ENCODE measurements around the gene IGSF21. TPM values are rescaled to one million over a fixed set of nuclear protein-coding genes. Genes with fewer than 3 reads are reported as not detected.

Gene IGSF21
- total and polyA plus RNA-seq, 2 of the 4 experiments (the other 2 are of a cell fraction), result not detected

DNA sequence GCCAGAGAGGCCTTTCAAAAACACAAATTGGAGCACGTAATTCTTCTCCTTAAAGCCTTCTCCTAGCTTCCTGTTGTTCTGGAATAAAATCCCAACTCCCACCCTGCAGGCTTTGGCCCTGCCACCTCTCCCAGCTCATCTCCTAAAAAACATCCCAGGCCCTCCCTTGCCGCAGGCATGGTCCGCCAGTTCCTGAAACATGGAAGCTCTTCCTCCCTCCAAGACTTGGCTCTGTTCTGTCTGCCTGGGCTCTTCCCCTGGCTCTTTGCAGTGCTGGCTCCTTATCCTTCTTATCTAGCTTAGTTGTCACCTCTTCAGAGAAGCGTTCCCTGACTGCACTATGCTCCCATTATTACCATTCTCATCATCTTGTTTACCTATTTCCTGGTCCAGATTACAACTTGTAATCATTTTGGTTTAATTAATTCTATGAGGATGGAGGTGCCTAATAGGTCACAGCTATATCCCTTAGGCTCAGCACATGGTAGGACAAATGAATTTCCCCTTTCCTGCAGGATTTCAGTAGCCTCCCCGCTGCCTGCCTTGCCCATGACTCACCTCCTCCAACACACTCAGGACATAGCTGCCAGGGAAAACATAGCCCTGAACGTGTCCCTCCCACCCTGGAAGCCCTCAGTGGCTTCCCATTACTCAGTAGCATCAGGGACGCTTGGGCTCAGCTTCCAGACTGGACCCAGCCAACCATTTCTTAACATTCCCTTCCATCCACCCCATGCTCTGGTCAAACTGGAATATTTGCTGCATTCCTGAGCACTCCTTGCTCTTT is 15.7 kb upstream of the IGSF21 start:
- POLR2A ChIA-PET (ENCODE audit: unreplicated experiment), result no interaction called here
- in situ Hi-C loops (cut with MboI; ENCODE audit: low sequenced_read_pairs), result no loop called here
- no TSS peak for BruUV-seq (replicated peaks)
- TF ChIP-seq MAZ (IDR thresholded peaks at IDR 0.05; ENCODE audit: borderline replicate concordance, low read depth, low read length) (no peak), SMC3 (IDR thresholded peaks at IDR 0.05; ENCODE audit: low read depth, low read length) (no peak), CEBPB (IDR thresholded peaks at IDR 0.05; ENCODE audit: low read depth, low read length) (no peak), NFE2L2 (IDR thresholded peaks at IDR 0.05; ENCODE audit: low read depth, low read length) (no peak), MAFK (IDR thresholded peaks at IDR 0.05; ENCODE audit: low read depth, low read length) (no peak), POLR2A (IDR thresholded peaks at IDR 0.05; ENCODE audit: low read depth, low read length) (no peak), BHLHE40 (IDR thresholded peaks at IDR 0.05; ENCODE audit: low read depth, low read length) (no peak), RCOR1 (IDR thresholded peaks at IDR 0.05; ENCODE audit: insufficient replicate concordance, low read length) (no peak), RFX5 (IDR thresholded peaks at IDR 0.05; ENCODE audit: low read depth, low read length) (no peak), FOS (IDR thresholded peaks at IDR 0.05; ENCODE audit: low read depth, low read length) (no peak), MXI1 (IDR thresholded peaks at IDR 0.05; ENCODE audit: borderline replicate concordance, low read depth, low read length) (no peak), ELK1 (IDR thresholded peaks at IDR 0.05; ENCODE audit: borderline replicate concordance, low read depth, low read length) (no peak), RAD21 (IDR thresholded peaks at IDR 0.05; ENCODE audit: low read length) (no peak), CHD1 (IDR thresholded peaks at IDR 0.05; ENCODE audit: low read depth, low read length) (no peak)
- TF ChIP-seq, protein P1, sequence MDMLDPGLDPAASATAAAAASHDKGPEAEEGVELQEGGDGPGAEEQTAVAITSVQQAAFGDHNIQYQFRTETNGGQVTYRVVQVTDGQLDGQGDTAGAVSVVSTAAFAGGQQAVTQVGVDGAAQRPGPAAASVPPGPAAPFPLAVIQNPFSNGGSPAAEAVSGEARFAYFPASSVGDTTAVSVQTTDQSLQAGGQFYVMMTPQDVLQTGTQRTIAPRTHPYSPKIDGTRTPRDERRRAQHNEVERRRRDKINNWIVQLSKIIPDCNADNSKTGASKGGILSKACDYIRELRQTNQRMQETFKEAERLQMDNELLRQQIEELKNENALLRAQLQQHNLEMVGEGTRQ (IDR thresholded peaks at IDR 0.05; ENCODE audit: low read depth, low read length), result no peak

More for the DNA sequence above, 15.7 kb upstream of the IGSF21 start:
- no peaks in the 10 kb centered on the region for H4K20me1 ChIP-seq (ENCODE audit: insufficient read depth, low read length)
- H3K9ac ChIP-seq (ENCODE audit: low read depth, low read length), result no peak overlapping the region
- no peaks in the 10 kb centered on the region for H3K36me3 ChIP-seq (ENCODE audit: control insufficient read depth, insufficient read depth, low read length)
- dilution Hi-C loops (cut with HindIII; ENCODE audit: low sequenced_read_pairs, unreplicated experiment) (no loop called here), intact Hi-C loops (cut with micrococcal nuclease) (no loop called here)
- H2AK9ac ChIP-seq (replicated peaks; ENCODE audit: low read depth, low read length, poor library complexity), result no peak overlapping the region
- H3K79me1 ChIP-seq (ENCODE audit: low read depth in 1 of 2, low read length in 2 of 2), result no peaks in the 10 kb centered on the region
- no peak overlapping the region for H3K4me3 ChIP-seq (ENCODE audit: insufficient read depth, low read depth, low read length)
- no peak overlapping the region for H4K5ac ChIP-seq (ENCODE audit: low read depth, low read length)
- ATAC-seq (ENCODE audit: low read depth) (peak; percentile 71; the same call in 1 of the 2 replicates), DNase-seq (peak; percentile 45)
- no peak overlapping the region for H3K56ac ChIP-seq (ENCODE audit: extremely low read depth, insufficient read depth, low read length)
- H3K9me1 ChIP-seq (ENCODE audit: insufficient read depth, low read length), result no peaks in the 10 kb centered on the region
- H2BK15ac ChIP-seq (ENCODE audit: low read depth, low read length), result no peak overlapping the region
- H3K4ac ChIP-seq (ENCODE audit: low read depth, low read length), result no peak overlapping the region
- no peak overlapping the region for H2AK5ac ChIP-seq (ENCODE audit: low read depth, low read length)
- no peak overlapping the region for H2AFZ ChIP-seq (replicated peaks; ENCODE audit: low read length, poor library complexity)
- no peak overlapping the region for H2BK5ac ChIP-seq (ENCODE audit: low read depth, low read length, poor library complexity, severe bottlenecking)
- no peak overlapping the region for H3K4me2 ChIP-seq (ENCODE audit: low read depth, low read length)
- no peak overlapping the region for H3K14ac ChIP-seq (replicated peaks; ENCODE audit: low read depth, low read length)
- H3K9me3 ChIP-seq (ENCODE audit: control insufficient read depth, insufficient read depth, low read length), result no peaks in the 10 kb centered on the region
- H4K8ac ChIP-seq (ENCODE audit: low read depth in 2 of 2, low read length in 2 of 2), result no peak overlapping the region
- CTCF ChIA-PET, result interaction anchor here (1.0 kb wide), 1 partner anchor 9 kb away, joined by 5 read pairs; no protein-coding TSS in a partner anchor
- no peaks in the 10 kb centered on the region for H3K4me1 ChIP-seq (ENCODE audit: control insufficient read depth, insufficient read depth, low read length)
- H4K91ac ChIP-seq (ENCODE audit: insufficient read depth, low read depth, low read length), result no peak overlapping the region
- H2BK120ac ChIP-seq (ENCODE audit: low read depth, low read length), result no peak overlapping the region
- no peaks in the 10 kb centered on the region for H3K27me3 ChIP-seq (ENCODE audit: control insufficient read depth, insufficient read depth, low read length)
- no peak overlapping the region for H3K27ac ChIP-seq (ENCODE audit: insufficient read depth, low read length)
- no peak overlapping the region for H2BK20ac ChIP-seq (ENCODE audit: low read depth, low read length)
- no peak overlapping the region for H3K18ac ChIP-seq (ENCODE audit: low read depth, low read length)
- no peak overlapping the region for H3K23ac ChIP-seq (ENCODE audit: low read depth, low read length)
- WGBS, 2 experiments (ENCODE audit: extremely low coverage in 2 of 2, insufficient read length in 1 of 2), result 69% methylated on average over 3 of the region's 7 CpGs; no CpG with 5 or more reads in 1 of the 2 experiments

Data from IMR-90 (cell line).